Measurements from ENCODE around the gene FOXD4.
"Not testable (repeated sequence)": the region's sequence is repeated elsewhere in the genome, so short reads cannot be mapped to it uniquely, and the experiment has no call there.

The FOXD4 gene

DNA sequence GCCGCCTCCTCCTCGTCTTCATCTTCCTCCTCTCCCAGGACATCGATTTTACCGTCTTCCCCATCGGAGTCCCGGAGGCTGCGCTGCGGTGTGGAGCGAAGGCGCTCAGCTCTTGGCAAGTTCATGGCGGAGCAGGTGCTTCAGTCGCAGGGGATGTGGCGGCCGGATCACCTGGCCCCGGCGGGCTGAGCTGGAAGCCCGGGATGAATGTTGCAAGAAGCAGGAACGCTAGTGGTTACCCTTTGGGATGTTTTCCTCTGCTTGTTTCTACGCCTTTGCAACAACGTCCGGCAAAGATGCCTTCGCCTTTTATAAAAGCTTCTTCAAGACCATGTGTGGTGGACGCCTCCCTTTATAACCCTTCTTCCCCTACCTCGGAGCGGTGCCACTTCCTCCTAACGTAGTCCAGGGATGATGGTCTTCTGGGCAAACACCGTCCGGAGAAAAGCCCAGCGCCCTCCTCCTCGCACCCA lies at the start of gene FOXD4:
TSS of gene FOXD4 (minus strand) at position 423 of the 473 bp plus-strand sequence. CDS start at position 125, 298 bp downstream.
- DNase-seq (ENCODE audit: low spot score): not testable (repeated sequence)

DNA sequence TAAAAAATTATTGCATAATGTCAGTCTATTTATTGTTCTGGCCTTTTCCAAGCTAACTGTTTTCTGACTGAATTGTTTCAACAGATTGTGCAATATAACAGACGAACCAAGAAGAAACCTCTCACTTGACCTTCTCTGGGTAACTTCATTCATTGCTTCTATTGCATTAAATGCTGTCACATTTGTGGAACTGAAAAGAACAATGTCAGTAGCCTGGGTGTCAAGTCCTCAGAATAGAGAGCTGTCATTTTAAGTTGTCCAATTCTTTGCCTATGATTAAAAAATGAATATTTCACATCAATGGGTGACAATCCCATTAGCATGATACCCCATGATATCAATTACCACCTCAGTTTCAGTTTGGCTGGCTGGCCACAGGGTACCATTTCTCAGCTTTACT lies 41.7 kb upstream of the FOXD4 start:
- DNase-seq (ENCODE audit: low spot score): not testable (repeated sequence)

DNA sequence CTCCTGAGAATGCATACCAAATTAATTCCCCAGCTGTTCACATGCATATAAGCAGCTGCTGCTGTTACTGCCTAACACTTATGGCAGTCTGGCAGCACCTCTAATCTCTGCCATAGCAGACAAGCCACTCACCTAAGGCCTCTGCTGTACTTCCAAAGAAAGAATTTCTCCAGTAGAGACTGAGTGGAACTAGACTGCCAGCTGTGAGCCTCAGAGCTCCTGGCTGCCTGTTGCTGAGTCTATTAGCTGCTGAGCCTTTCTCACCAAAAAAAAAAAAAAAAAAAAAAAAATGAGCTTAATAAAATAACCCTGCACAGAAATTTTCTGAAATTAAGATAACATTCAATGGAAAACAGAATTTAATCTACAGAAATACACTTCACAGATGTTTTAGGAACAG lies 33.0 kb upstream of the FOXD4 start:
- not testable (repeated sequence) for DNase-seq (ENCODE audit: low spot score)

DNA sequence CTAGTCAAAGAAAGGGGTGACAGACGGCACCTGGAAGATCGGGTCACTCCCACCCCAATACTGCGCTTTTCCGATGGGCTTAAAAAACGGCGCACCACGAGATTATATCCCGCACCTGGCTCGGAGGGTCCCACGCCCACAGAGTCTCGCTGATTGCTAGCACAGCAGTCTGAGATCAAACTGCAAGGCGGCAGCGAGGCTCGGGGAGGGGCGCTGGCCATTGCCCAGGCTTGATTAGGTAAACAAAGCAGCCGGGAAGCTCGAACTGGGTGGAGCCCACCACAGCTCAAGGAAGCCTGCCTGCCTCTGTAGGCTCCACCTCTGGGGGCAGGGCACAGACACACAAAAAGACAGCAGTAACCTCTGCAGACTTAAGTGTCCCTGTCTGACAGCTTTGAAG lies 21.7 kb upstream of the FOXD4 start:
- not testable (repeated sequence) for DNase-seq (ENCODE audit: low spot score)

DNA sequence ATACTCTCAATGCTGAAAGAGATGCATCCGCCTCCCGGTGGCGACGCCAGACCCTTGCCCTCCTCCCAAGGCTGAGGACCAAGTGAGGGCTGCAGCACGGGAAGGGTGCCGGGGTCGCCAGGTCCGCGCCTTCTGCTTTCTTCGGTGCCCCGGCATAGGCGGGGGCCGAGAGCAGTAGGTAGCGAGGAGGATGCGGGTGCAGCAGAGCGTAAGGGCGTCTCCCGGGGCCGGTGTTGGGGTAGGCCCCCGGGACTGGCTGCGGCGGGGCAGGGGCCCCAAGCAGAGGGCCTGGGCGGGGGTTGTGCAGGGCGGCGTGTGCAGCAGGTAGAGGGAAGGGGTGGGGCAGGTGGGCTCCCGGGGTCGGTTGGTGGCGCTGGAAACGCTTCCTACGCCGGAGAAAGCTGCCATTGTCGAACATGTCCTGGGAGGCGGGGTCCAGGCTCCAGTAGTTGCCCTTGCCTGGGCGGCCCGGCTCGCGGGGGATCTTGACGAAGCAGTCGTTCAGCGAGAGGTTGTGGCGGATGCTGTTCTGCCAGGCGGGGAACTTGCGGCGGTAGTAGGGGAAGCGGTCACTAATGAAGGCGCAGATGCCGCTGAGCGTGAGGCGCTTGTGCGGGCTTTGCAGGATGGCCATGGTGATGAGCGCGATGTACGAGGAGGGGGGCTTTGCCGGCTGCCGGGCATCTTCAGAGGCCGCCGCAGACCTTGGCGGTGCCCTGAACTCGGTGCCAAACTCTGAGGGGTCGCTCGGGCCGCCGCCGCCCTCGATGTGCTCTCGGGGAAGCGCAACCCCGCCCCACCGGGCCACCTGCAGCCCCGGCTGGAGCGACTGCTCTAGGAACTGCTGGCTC lies 848 bp downstream of the FOXD4 start:
- DNase-seq (ENCODE audit: low spot score): not testable (repeated sequence)

DNA sequence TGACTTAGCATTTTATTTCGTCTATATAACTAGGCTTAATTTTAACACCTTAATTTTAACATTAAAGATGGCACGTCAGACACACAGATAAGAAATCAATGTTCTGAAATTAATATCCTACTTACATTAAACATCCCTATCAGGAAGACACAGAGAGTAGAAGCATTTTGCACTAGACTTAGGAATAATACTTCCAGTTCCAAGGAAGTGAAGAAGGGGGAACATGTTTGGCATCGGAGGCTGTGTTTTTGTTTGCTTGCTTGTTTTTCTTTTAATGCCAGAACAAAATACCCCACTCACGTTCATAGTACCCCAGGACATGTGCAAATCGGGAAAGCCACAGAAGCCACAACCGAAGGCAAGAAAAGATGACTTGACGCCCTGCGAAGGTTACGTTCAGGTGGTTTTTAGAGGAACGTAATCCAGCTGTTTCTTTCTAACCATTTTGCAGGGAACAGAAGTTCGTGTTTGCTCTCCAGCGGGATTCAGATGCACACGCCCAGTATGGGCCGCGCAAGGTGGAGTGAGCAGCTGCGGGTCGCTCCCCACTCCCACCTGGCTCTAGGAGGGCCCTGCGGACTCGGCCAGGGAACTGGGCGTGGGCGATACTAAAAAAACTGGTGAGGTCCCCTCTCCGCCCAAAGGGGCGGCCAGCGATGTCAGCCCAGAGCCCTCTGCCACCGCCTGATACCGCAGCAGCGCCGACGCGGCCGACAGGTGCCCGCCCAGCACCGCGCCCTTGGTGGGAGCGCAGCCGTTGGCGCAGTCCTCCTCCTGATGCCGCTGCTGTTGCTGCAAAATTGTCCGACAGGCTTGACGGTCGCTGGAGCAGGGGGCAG lies 1.8 kb downstream of the FOXD4 start:
- DNase-seq (ENCODE audit: low spot score): not testable (repeated sequence)

DNA sequence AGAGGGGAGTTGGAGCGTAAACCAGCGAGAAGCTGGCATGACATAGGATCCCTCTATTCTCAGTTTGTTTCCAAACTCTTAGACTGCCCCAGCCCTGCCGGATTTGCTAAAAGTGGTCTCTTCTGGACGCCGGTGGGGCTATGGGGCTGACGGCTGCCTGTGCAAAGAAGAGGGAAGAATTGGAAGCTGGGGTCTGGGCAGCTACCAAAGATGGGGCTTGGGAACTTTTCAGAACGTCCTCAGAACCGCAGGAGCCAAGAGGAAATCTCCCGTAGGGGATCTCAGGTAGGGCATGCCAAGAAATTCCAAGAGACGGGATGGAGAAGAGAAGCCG lies 3.1 kb downstream of the FOXD4 start:
- not testable (repeated sequence) for DNase-seq (ENCODE audit: low spot score)

DNA sequence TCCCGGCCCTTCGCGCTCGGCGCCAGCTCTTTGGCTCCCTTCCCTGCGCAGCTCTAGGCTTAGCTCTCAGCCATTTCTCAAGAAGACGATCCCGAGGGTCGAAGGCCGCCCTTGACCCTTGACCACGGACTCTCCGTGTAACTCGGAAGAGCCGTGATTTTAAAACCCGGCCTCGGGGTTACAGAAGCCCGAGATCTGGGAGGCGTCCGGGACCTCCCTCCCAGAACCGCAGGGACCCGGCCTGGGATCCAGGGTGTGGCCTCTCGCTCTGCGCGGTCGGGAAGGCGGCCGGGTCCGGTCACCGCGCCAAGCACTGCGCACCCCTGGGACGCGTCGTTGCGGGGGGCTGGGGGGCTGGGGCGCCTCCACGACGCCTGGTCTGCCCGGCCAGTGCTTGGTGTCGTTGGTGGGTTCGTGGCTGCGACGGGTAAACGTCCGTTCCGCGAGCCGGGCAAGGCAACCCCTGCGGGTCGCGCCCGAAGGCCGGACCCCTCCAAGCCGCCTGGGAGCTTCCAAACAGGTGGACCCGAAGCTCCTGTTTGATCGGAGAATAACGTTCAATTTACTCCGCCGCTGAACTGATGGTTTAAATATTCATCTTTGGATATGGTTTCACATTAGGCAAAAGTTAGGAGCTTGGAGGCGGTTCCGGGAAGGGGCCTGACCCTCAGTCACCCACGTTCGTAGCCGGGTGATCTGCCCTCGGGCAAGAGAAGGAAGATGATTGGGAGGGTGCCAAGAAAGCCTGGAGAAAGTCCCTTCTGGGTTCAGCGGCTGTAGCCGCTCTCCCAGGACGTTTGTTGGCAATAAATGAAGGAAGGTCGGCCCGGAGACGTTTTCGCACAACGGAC lies 3.7 kb downstream of the FOXD4 start:
- not testable (repeated sequence) for DNase-seq (ENCODE audit: low spot score)

DNA sequence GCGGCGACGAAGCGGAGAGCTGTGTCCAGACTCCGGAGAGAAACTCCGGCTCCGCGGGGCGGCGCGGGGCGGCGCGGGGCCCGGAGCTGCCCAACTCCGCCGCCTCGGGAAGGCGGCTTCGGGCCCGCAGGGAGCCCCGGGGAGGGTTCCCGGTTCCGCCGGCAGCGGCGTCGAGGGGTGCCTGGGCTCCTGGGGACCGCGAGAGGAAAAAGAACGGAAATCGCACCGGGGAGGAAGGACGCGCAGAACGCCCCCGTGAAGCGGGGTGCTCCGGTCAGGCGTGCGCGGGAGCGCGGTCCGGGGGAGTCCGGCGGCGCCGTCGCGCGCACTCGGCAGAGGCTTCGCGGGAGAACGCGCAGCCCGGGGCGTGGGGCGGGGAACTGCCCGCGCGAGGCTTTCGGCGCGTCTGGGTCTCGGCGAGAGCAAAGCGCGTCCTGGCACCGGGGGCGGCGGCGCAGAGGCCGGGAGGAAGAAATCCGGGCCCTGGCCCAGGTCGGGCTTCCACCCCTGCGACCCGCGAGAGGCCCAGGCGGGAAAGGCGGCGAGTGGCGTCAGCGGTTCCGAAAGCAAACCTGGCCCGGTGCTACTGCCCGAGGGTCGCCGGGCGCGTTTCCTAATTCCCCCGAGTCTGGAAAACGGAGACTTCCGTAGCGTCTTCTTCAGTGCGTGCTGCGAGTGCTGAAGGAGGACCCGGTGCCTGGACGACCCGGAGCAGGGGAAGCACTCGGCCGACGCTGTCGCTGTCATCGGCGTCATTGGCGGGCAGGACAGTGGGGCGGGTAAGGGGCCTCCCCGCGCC lies 4.5 kb downstream of the FOXD4 start:
- not testable (repeated sequence) for DNase-seq (ENCODE audit: low spot score)

DNA sequence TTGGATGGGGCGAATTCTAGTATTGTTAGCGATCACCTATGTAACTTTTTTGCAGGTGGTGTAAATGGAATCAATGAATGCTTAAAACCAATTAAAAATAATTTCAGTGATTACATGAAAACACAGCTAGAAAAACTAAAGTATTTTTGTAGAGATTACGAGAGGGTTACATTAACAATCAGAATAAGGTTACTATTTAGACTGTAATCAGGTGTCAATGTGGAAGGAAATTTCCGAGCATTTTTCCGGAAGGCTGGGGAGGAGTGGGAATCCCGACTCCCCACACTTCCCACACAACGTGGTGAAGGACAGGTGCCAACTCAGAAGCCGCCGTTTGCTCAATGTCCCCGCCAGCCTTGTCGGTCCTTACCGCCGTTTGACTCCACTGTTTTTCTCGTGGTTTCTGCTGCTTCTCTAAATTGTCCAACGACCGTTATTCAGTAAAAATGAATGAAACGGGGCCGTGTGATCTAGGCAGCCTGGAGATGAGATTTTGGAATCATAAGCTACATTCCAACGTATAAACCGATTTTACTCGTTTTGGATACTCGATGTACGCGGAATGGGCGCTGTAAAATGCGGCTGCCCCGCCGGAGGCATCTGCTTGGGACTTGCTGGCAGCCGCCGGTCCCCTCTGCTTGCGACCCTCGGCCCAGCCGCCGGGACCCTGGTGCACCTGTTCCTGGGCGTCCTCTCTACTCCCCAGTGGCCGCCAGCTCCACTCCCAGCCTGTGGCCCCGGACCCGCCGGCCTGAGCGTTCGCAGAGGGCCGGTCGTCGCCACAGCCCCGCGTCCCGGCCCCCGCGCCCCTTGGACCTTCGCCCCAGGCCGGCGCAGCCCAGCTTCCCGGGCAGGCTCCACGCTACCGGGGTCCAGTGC lies 5.4 kb downstream of the FOXD4 start:
- not testable (repeated sequence) for DNase-seq (ENCODE audit: low spot score)

DNA sequence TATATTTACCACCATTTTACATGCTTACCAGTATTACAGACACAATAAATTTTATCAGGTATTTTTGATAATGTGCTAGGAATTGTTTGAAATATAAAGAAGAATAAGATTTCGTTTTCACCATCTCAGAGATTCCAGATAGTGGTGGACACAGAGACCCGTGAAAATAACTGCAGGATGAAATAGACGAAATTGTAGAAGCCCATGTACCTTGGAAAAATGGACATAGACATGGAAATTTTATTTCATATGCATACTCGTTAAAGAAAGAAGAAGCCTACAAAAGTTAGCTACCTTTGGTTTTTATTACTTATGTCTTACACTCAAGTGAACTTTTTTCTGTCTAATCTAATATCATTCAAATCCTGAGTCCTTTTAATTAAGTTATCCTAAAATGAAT lies 7.5 kb downstream of the FOXD4 start:
- not testable (repeated sequence) for DNase-seq (ENCODE audit: low spot score)

DNA sequence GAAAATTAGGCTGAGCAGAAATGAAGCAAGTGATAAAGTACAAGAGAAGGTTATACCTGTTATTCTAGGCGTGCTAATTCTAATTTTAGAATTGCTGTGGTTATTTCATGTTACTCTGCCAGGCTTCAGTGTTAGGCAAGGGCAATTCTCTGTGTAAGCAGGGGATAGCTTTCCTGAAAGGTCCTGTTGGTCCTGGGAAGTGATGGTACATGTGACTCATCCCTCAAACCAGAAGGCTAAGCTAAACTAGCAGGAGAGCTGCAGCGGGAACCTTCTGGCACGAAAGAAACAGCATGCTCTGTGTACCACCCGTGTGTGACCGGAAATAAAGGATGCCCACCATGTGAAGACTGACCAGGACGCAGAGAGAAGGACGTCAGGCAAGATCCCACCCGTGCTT lies 8.7 kb downstream of the FOXD4 start:
- not testable (repeated sequence) for DNase-seq (ENCODE audit: low spot score)

DNA sequence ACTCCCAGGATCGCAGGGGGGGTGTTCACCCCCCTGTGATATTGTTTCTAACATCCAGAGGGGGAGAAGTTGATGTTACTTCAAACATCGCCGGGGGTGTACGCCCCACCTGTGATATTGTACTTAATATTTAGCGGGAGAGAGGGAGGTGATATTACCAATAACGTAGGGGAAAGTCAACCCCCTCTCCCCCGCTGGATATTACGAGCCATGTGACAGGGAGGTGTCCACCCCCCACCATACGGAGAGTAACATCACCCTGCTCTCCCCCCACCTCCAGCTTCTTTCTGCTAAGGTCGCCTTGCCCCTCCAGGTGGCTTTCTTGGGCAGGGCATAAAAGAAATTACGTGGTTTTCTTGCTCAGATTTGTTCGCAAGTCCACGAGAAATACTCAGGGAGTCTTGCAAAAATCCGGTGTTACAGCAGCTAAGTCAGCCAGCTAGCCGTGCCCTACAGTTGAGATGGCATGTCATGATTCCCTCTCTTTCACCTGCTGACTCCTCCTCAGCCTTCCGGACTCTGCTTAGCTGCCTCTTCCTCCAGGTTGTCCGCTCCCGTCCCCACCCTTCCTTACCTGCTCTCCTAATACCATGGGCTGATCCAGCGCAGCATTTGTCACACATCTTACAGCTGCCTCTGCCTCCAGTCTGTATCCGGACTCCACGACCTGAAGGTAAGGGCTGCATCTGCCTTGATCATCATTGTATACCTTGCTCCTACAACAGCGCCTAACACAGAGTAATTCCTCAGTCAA lies 9.3 kb downstream of the FOXD4 start:
- not testable (repeated sequence) for DNase-seq (ENCODE audit: low spot score)

DNA sequence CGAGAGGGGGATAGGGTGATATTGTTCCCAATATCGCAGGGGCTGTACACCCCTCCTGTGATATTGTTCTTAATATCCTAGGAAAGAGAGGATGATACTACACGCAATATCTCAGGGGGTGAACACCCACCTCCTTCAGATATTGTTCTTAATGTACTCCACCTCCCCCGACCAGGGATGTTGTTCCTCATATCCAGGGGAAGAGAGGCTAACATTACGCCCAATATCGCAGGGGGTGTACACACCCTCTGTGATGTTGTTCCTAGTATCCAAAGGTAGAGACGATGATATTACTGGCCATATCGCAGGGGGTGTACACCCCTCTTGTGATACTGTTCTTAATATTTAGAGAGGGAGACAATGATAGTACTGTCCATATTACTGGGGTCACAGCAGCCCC lies 12.2 kb downstream of the FOXD4 start:
- DNase-seq (ENCODE audit: low spot score): not testable (repeated sequence)

DNA sequence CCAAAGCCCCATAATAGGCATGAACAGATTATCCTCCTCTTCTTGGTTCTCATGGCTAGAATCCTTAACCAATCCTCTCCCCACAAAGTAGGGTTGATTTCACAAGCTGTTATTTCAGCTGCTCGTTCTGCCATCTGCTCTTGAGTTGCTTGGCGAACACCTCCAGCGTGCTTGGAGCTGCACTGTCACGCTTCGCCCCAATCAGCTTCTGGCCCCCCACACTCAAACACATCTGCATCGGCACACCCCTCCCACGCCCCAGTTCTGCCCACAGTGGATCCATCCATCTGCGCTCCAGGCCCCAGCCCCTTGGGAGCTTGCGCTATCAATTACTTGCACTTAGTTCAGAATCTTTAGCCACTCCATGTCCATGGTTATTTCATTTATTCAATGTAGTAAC lies 17.8 kb downstream of the FOXD4 start:
- DNase-seq (ENCODE audit: low spot score): not testable (repeated sequence)

DNA sequence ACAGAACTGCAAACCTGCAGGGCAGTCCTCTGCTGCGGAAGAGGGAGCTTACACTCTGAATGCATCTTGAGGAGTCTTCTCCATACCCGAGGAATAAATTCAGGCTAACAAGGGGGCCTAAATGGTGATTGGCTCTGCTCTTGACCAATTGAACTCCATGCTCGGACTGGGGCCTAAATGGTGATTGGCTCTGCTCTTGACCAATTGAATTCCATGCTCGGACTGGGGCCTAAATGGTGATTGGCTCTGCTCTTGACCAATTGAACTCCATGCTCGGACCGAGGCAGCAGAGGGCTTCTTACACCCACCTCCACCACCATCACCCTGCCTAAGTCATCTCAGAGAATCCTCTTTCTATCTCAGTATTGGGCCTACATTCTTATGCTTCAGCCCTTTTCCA lies 18.4 kb downstream of the FOXD4 start:
- not testable (repeated sequence) for DNase-seq (ENCODE audit: low spot score)

DNA sequence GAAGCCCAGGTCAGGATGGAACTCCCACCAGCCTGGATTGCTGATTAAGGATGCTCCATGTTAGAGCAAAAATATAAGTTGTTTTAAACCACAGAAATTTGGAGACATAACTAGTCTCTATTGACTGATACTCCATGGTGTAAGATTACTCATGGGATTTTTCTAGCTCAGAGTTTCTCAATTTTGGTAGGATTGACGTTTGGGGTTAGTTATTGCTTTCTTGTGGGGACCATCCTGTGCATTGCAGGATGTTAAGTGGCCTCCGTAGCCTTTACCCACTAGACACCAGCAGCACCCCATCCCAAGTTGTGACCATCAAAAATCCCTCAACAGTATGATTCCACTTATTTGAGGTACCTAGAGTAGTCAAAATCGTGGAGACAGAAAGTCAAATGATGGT lies 19.4 kb downstream of the FOXD4 start:
- not testable (repeated sequence) for DNase-seq (ENCODE audit: low spot score)

DNA sequence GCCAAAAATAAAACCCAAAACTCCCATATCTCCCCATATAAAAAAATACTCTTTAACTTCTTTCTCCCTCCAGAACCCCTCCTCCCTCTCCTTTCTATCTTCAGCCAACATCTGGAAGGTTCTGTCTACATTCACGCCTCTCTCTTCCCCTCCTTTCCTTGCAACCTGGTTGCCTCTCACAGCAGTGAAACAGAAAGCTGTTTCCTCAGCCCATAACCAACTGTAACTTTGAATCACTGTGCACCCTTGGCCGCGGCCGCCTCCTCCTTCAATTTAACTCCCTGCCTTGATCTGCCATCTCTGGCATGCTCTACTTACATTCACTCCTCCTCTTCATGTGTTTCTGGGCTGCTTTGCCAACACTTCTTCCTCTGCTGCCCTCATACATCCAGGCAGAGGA lies 23.2 kb downstream of the FOXD4 start:
- not testable (repeated sequence) for DNase-seq (ENCODE audit: low spot score)

DNA sequence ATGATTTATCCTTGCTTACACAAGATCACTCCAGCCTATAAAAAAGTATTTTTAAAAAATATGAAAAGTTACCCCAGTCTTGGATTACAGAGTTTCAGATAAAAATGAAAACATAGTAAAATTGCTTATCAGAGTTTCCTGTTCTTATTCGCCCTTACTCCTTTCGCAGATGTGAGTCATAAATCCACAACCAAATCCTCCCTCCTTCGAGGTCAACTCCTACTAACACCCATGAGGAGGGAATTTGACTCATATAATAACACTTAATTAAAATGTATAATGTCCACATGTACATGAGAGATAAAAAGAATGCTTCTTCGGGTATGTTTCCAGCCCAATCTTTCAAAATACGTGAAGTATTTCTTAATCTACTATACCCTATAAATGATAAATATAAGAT lies 23.9 kb downstream of the FOXD4 start:
- DNase-seq (ENCODE audit: low spot score): not testable (repeated sequence)
